Body of pancreas (tissue), 4 donors: ENCODE measurements around the gene CAMTA1.

Source experiments
- CTCF ChIP-seq, 7 experiments: fragments of 450-650 bp in 4 of 7; fragments of 200-600 bp in 3 of 7; sonication (generic) in 3 of 7; IDR thresholded peaks; one replicate each; pipeline ENCODE4 v1.5.1; 2016 to 2019; ENCODE audit warnings: antibody characterized with exemption in 7 of 7
- POLR2A ChIP-seq, 3 donors: fragments of 450-650 bp; IDR thresholded peaks; one replicate each; pipeline ENCODE4 v1.6.1; 2016; ENCODE audit warnings: antibody characterized with exemption in 3 of 3, mild to moderate bottlenecking in 2 of 3

- TF ChIP-seq POLR2A (IDR thresholded peaks at IDR 0.05), result no peak
- no peak for TF ChIP-seq CTCF (IDR thresholded peaks at IDR 0.05)
Observed at GRCh38 chr1:7253118-7253480, 467.8 kb downstream of the CAMTA1 start.
